Measurements from ENCODE around the gene CEP78. TPM values are rescaled to one million over a fixed set of nuclear protein-coding genes. Genes with fewer than 3 reads are reported as not detected.

Gene CEP78
- total and polyA plus RNA-seq, 2 donors from 2014 or later = 7.5 to 8.9 TPM

GRCh38 chr9:78320030-78320693, 84.3 kb downstream of the CEP78 start:
- no peaks in the 10 kb centered on the region for H3K27me3 ChIP-seq (ENCODE audit: control insufficient read depth, insufficient read depth, low read length)
- H3K9ac ChIP-seq (ENCODE audit: low read length in 3 of 3) = no peak overlapping the region
- H3K36me3 ChIP-seq (ENCODE audit: control insufficient read depth in 2 of 3, insufficient read depth in 3 of 3, low read length in 3 of 3) = peaks cover 2 to 5% (median 4%) of the 10 kb centered on the region in 3 donors
- H3K27ac ChIP-seq (ENCODE audit: low read depth in 2 of 2, low read length in 2 of 2) = no peak overlapping the region
- no peaks in the 10 kb centered on the region for H3K9me3 ChIP-seq (ENCODE audit: control insufficient read depth in 2 of 3, insufficient read depth in 1 of 3, low read length in 3 of 3)
- intact Hi-C loops (cut with DNase I) = no loop called here
- H3K4me3 ChIP-seq (ENCODE audit: low read length in 3 of 3) = no peak overlapping the region
- FAIRE-seq (no peak), DNase-seq (no peak)
- no peak for TF ChIP-seq CTCF (IDR thresholded peaks at IDR 0.05; ENCODE audit: borderline replicate concordance, extremely low read depth, insufficient read depth)
- H3K4me1 ChIP-seq (ENCODE audit: control insufficient read depth in 2 of 3, insufficient read depth in 2 of 3, low read depth in 1 of 3, low read length in 3 of 3) = peaks cover 0 to 4% (median 0%) of the 10 kb centered on the region in 3 donors

GRCh38 chr9:78320875-78321496, 85.1 kb downstream of the CEP78 start:
- DNase-seq = no peak
- peaks cover 0 to 10% (median 2%) of the 10 kb centered on the region in 3 donors for H3K4me1 ChIP-seq (ENCODE audit: control insufficient read depth in 2 of 3, insufficient read depth in 2 of 3, low read depth in 1 of 3, low read length in 3 of 3)
- no peak for FAIRE-seq
- H3K36me3 ChIP-seq (ENCODE audit: control insufficient read depth in 2 of 3, insufficient read depth in 3 of 3, low read length in 3 of 3) = peaks cover 2 to 5% (median 4%) of the 10 kb centered on the region in 3 donors
- no peaks in the 10 kb centered on the region for H3K9me3 ChIP-seq (ENCODE audit: control insufficient read depth in 2 of 3, insufficient read depth in 1 of 3, low read length in 3 of 3)
- H3K9ac ChIP-seq (ENCODE audit: low read length in 3 of 3) = no peak overlapping the region
- no peak for TF ChIP-seq CTCF (IDR thresholded peaks at IDR 0.05; ENCODE audit: borderline replicate concordance, extremely low read depth, insufficient read depth)
- intact Hi-C loops (cut with DNase I) = no loop called here
- H3K4me3 ChIP-seq (ENCODE audit: low read length in 3 of 3) = no peak overlapping the region
- no peaks in the 10 kb centered on the region for H3K27me3 ChIP-seq (ENCODE audit: control insufficient read depth, insufficient read depth, low read length)
- no peak overlapping the region for H3K27ac ChIP-seq (ENCODE audit: low read depth in 2 of 2, low read length in 2 of 2)

- H3K36me3 ChIP-seq (ENCODE audit: control insufficient read depth in 2 of 3, insufficient read depth in 3 of 3, low read length in 3 of 3) = peaks cover 2 to 5% (median 4%) of the 10 kb centered on the region in 3 donors
- TF ChIP-seq CTCF (IDR thresholded peaks at IDR 0.05; ENCODE audit: borderline replicate concordance, extremely low read depth, insufficient read depth) = no peak
- no peak overlapping the region for H3K9ac ChIP-seq (ENCODE audit: low read length in 3 of 3)
- no peak for FAIRE-seq
- DNase-seq = no peak
- no peaks in the 10 kb centered on the region for H3K27me3 ChIP-seq (ENCODE audit: control insufficient read depth, insufficient read depth, low read length)
- H3K9me3 ChIP-seq (ENCODE audit: control insufficient read depth in 2 of 3, insufficient read depth in 1 of 3, low read length in 3 of 3) = no peaks in the 10 kb centered on the region
- no peak overlapping the region for H3K27ac ChIP-seq (ENCODE audit: low read depth in 2 of 2, low read length in 2 of 2)
- intact Hi-C loops (cut with DNase I) = no loop called here
- H3K4me3 ChIP-seq (ENCODE audit: low read length in 3 of 3) = no peak overlapping the region
- peaks cover 0 to 11% (median 2%) of the 10 kb centered on the region in 3 donors for H3K4me1 ChIP-seq (ENCODE audit: control insufficient read depth in 2 of 3, insufficient read depth in 2 of 3, low read depth in 1 of 3, low read length in 3 of 3)
Measured at GRCh38 chr9:78321505-78321904, 85.6 kb downstream of the CEP78 start.

Measured in kidney (tissue), 14 donors.